Parathyroid adenoma (tissue), 2 donors: Measurements from ENCODE around the gene HDAC4.

Source experiments
- H2AFZ ChIP-seq: fragments of 300-600 bp; sonication (generic); one replicate; pipeline ENCODE4 v1.7.0; 2017; ENCODE audit warnings: antibody characterized with exemption, mild to moderate bottlenecking
- H3K27ac ChIP-seq: fragments of 300-600 bp; sonication (generic); one replicate; pipeline ENCODE4 v1.7.0; 2017
- H3K27me3 ChIP-seq: fragments of 300-600 bp; sonication (generic); one replicate; pipeline ENCODE4 v1.7.0; 2017; ENCODE audit warnings: low read length; ENCODE audit not compliant: control insufficient read depth, insufficient read depth
- H3K36me3 ChIP-seq: fragments of 300-600 bp; sonication (generic); one replicate; pipeline ENCODE4 v1.7.0; 2017; ENCODE audit warnings: low read length; ENCODE audit not compliant: control insufficient read depth, insufficient read depth
- H3K4me1 ChIP-seq: fragments of 300-600 bp; sonication (generic); one replicate; pipeline ENCODE4 v1.7.0; 2017; ENCODE audit warnings: control low read depth
- H3K4me2 ChIP-seq: fragments of 300-600 bp; sonication (generic); one replicate; pipeline ENCODE4 v1.7.0; 2017; ENCODE audit warnings: low read length
- H3K4me3 ChIP-seq: fragments of 300-600 bp; sonication (generic); one replicate; pipeline ENCODE4 v1.7.0; 2017; ENCODE audit warnings: low read depth, low read length
- H3K79me2 ChIP-seq: fragments of 300-600 bp; sonication (generic); one replicate; pipeline ENCODE4 v1.7.0; 2017; ENCODE audit warnings: control low read depth
- H3K9ac ChIP-seq: fragments of 300-600 bp; sonication (generic); one replicate; pipeline ENCODE4 v1.7.0; 2017; ENCODE audit warnings: mild to moderate bottlenecking
- H3K9me3 ChIP-seq: fragments of 300-600 bp; sonication (generic); one replicate; pipeline ENCODE4 v1.7.0; 2017; ENCODE audit warnings: low read length; ENCODE audit not compliant: control insufficient read depth
- CTCF ChIP-seq: fragments of 300-600 bp; sonication (generic); IDR thresholded peaks from one replicate; pipeline ENCODE4 v1.7.0; 2017; ENCODE audit warnings: antibody characterized with exemption, mild to moderate bottlenecking
- donor health status: primary hyperparathyroidism.

HDAC4 gene

DNA sequence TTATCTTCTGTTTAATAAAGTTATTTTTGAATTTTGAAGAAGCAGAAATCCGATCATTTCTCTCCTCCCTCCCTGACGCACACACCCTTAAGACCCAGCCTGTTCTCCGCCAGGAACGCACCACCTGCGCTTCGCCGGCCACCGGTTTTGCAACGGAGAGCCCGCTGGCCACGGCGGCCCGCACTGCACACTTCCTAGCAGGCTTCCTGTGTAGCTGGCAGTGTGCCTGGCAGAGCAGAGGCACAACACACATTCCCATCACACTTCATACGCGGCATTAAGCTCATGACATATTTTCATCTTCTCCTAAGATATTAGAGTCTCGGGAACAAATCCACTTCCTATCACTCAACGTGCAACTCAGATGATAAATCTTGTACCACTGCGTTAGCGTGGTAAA is 148.0 kb downstream of the HDAC4 start:
- H3K27ac ChIP-seq, result no peak overlapping the region
- peaks cover 3% of the 10 kb centered on the region for H3K9me3 ChIP-seq
- H3K9ac ChIP-seq, result no peak overlapping the region
- H3K4me1 ChIP-seq, result peaks cover 4% of the 10 kb centered on the region
- H2AFZ ChIP-seq, result no peak overlapping the region
- H3K79me2 ChIP-seq, result peaks cover 26% of the 10 kb centered on the region
- no peaks in the 10 kb centered on the region for H3K27me3 ChIP-seq
- H3K4me3 ChIP-seq, result no peak overlapping the region
- no peaks in the 10 kb centered on the region for H3K36me3 ChIP-seq
- no peak for TF ChIP-seq CTCF
- no peak overlapping the region for H3K4me2 ChIP-seq

DNA sequence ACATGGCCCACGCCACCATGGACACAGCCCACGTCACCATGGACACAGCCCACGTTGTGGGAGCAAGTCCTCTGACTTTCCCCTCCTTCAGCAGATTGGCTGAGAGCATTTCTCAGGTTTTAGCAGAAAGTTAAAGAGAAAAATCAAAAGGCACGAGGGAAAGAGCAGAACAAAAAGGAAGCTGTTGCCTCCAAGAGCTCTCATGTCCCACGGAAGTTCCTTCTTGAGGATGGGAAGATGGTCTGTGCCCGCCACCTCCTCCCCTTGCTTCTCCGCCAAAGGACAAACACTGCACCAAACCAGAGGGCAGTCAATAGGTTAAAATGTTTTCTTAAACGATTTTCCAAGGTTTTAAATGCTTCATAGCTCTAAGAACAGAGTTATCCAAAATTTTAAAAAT is 148.4 kb downstream of the HDAC4 start:
- no peak overlapping the region for H2AFZ ChIP-seq
- H3K27ac ChIP-seq, result no peak overlapping the region
- no peaks in the 10 kb centered on the region for H3K36me3 ChIP-seq
- H3K27me3 ChIP-seq, result no peaks in the 10 kb centered on the region
- no peak overlapping the region for H3K9ac ChIP-seq
- H3K4me1 ChIP-seq, result peaks cover 4% of the 10 kb centered on the region
- no peak overlapping the region for H3K4me3 ChIP-seq
- TF ChIP-seq CTCF, result no peak
- H3K4me2 ChIP-seq, result no peak overlapping the region
- H3K79me2 ChIP-seq, result peaks cover 26% of the 10 kb centered on the region
- no peaks in the 10 kb centered on the region for H3K9me3 ChIP-seq

- peaks cover 28% of the 10 kb centered on the region for H3K79me2 ChIP-seq
- no peak overlapping the region for H3K4me3 ChIP-seq
- no peaks in the 10 kb centered on the region for H3K36me3 ChIP-seq
- H3K4me1 ChIP-seq, result peaks cover 4% of the 10 kb centered on the region
- H3K4me2 ChIP-seq, result no peak overlapping the region
- no peak for TF ChIP-seq CTCF
- H3K9ac ChIP-seq, result no peak overlapping the region
- no peak overlapping the region for H3K27ac ChIP-seq
- H3K27me3 ChIP-seq, result no peaks in the 10 kb centered on the region
- no peak overlapping the region for H2AFZ ChIP-seq
- no peaks in the 10 kb centered on the region for H3K9me3 ChIP-seq
Measured at GRCh38 chr2:239251971-239252370, 148.8 kb downstream of the HDAC4 start.

- no peak overlapping the region for H3K4me2 ChIP-seq
- H3K27me3 ChIP-seq, result no peaks in the 10 kb centered on the region
- H2AFZ ChIP-seq, result no peak overlapping the region
- no peaks in the 10 kb centered on the region for H3K36me3 ChIP-seq
- TF ChIP-seq CTCF, result no peak
- peaks cover 28% of the 10 kb centered on the region for H3K79me2 ChIP-seq
- no peak overlapping the region for H3K9ac ChIP-seq
- H3K27ac ChIP-seq, result no peak overlapping the region
- no peak overlapping the region for H3K4me3 ChIP-seq
- peaks cover 4% of the 10 kb centered on the region for H3K4me1 ChIP-seq
- no peaks in the 10 kb centered on the region for H3K9me3 ChIP-seq
Measured at GRCh38 chr2:239250216-239251081, 150.4 kb downstream of the HDAC4 start.

GRCh38 chr2:239249776-239250175 is 151.0 kb downstream of the HDAC4 start:
- Histone ChIP-seq H3K9me3 (no peaks in the 10 kb centered on the region), H3K4me3 (no peak overlapping the region), H3K27me3 (no peaks in the 10 kb centered on the region), H3K4me1 (peaks cover 4% of the 10 kb centered on the region), H3K9ac (no peak overlapping the region), H3K36me3 (no peaks in the 10 kb centered on the region), H3K4me2 (no peak overlapping the region), H2AFZ (no peak overlapping the region), H3K27ac (no peak overlapping the region), H3K79me2 (peaks cover 30% of the 10 kb centered on the region)
- TF ChIP-seq CTCF, result no peak
